ENCODE results near the gene TAF1D. TPM values are rescaled to one million over a fixed set of nuclear protein-coding genes. Genes with fewer than 3 reads are reported as not detected.

The TAF1D gene
- total RNA-seq, 1 experiment from 2014 or later = 272 TPM

- Mint-ChIP-seq H3K4me1 (peaks cover 16 to 29% of the 10 kb centered on the region in 2 experiments), H3K27me3 (ENCODE audit: low read depth) (no peaks in the 10 kb centered on the region), H3K36me3 (ENCODE audit: insufficient read depth in 1 of 3, low read depth in 3 of 3) (peaks cover 21 to 45% (median 43%) of the 10 kb centered on the region in 3 experiments), H3K9me3 (no peaks in the 10 kb centered on the region; a peak in 1 of 5 replicates), H3K4me3 (peak within 1 kb of the TSS; percentile 91 to 98), H3K27ac (peak within 1 kb of the TSS; percentile 98 to 99 (median 99))
- Histone ChIP-seq H2AK5ac (ENCODE audit: insufficient read length, low read length) (no peak within 1 kb of the TSS), H4K20me1 (ENCODE audit: control insufficient read depth, insufficient read depth, insufficient read length) (no peaks in the 10 kb centered on the region), H3K23me2 (ENCODE audit: insufficient read length, low read depth, low read length, poor library complexity, severe bottlenecking) (peaks cover 14% of the 10 kb centered on the region), H3K4ac (ENCODE audit: low read depth, low read length) (peak within 1 kb of the TSS; percentile 71; the same call in 1 of the 2 replicates), H3K56ac (ENCODE audit: insufficient read length, low read depth, low read length) (peak within 1 kb of the TSS; percentile 69), H4K91ac (ENCODE audit: insufficient read length, low read depth, low read length) (peak within 1 kb of the TSS; percentile 97), H3K4me2 (ENCODE audit: insufficient read depth, insufficient read length, low read length) (peak within 1 kb of the TSS; percentile 94), H4K8ac (replicated peaks; ENCODE audit: insufficient read length, low read depth, low read length) (no peak within 1 kb of the TSS), H3K9ac (ENCODE audit: extremely low read depth, insufficient read length, low read length) (peak within 1 kb of the TSS; percentile 99), H2BK20ac (ENCODE audit: low read depth, low read length, poor library complexity, severe bottlenecking) (no peak within 1 kb of the TSS), H3K23ac (ENCODE audit: insufficient read length, low read depth, low read length) (peak within 1 kb of the TSS; percentile 70), H3K79me1 (ENCODE audit: insufficient read depth, low read depth, low read length, poor library complexity, severe bottlenecking) (no peaks in the 10 kb centered on the region), H2BK12ac (ENCODE audit: insufficient read length, low read depth, low read length) (peak within 1 kb of the TSS; percentile 26), H2AFZ (ENCODE audit: low read length) (no peak within 1 kb of the TSS), H3K27me3 (ENCODE audit: insufficient read depth, low read length) (no peaks in the 10 kb centered on the region), H4K5ac (ENCODE audit: insufficient read length, low read depth, low read length) (peak within 1 kb of the TSS; percentile 98), H3T11ph (ENCODE audit: low read length) (no peak within 1 kb of the TSS), H2BK120ac (ENCODE audit: low read depth, low read length, poor library complexity, severe bottlenecking) (no peak within 1 kb of the TSS), H2BK5ac (ENCODE audit: insufficient read length, low read length) (peak within 1 kb of the TSS; percentile 70), H3K79me2 (ENCODE audit: insufficient read depth, low read length) (peaks cover 21% of the 10 kb centered on the region; the same call in 1 of the 2 replicates), H3K4me1 (ENCODE audit: insufficient read depth, low read length) (no peaks in the 10 kb centered on the region), H2BK15ac (ENCODE audit: low read depth, low read length) (no peak within 1 kb of the TSS), H3K27ac (ENCODE audit: insufficient read length, low read depth, low read length) (peak within 1 kb of the TSS; percentile 80), H3K14ac (ENCODE audit: insufficient read depth, low read length) (peak within 1 kb of the TSS; percentile 98), H3K18ac (ENCODE audit: insufficient read length, low read depth, low read length) (peak within 1 kb of the TSS; percentile 98), H3K9me3 (ENCODE audit: control insufficient read depth, low read depth, low read length) (no peaks in the 10 kb centered on the region)
- no CpG with 5 or more reads among the region's 72 CpGs for WGBS (ENCODE audit: extremely low coverage, insufficient read length, low lambda C conversion rate)
- peak; percentile 53 for TF ChIP-seq CTCF (conservative IDR thresholded peaks at IDR 0.05)
- DNase-seq = peak; percentile 94
These were observed 43.0 kb upstream of the TAF1D start, which contains the start of gene MED17 for GRCh38 chr11:93784145-93784934. MED17 (plus strand) TSS chr11:93784282; CDS start chr11:93784514, 232 bp downstream.
